OCI-LY1 (cell line): ENCODE measurements around the gene PRSS38.

Experiments used
- CTCF ChIP-seq: fragments of 200-600 bp; sonication (generic), shearing (Covaris generic); IDR thresholded peaks from 2 replicates; pipeline ENCODE4 v1.5.1; 2017; ENCODE audit warnings: mild to moderate bottlenecking, antibody characterized with exemption, low read length, moderate library complexity, mixed read lengths
- EZH2 ChIP-seq: fragments of 200-600 bp; sonication (generic), shearing (Covaris generic); IDR thresholded peaks from 2 replicates; pipeline ENCODE4 v1.8.0; 2017; ENCODE audit warnings: borderline replicate concordance, mixed run types, mild to moderate bottlenecking, antibody characterized with exemption, low read length, moderate library complexity, mixed read lengths

DNA sequence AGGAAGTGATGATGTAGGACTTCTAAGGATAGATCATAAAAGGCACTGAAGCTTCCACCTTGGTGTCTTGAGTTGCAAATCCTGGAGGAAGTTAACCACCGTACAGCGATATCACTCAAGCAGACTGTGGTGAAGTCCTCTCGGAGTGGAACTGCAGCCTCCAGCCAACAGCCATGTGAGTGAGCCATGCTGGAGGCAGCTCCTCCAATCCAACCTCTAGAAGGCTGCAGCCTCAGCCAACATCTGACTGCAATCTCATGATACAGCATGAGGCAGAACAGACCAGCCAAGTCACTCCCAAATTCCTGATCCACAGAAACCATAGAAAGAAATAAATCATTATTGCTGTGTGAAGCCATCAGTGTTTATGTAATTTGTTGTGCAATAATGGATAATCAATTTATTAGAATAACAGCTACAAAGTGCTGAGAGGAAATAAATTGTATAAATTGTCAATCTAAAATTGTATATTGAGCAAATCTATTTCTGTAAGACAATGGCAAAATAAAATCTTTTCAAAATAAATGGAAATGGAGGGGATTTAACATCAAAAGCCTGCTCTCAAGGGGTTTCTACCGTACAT, 65.0 kb downstream of the PRSS38 start:
- TF ChIP-seq CTCF (no peak), EZH2 (no peak)
